Muscle of arm (tissue), 12 donors: Measurements from ENCODE around the gene PARP9. TPM values are rescaled to one million over a fixed set of nuclear protein-coding genes. Genes with fewer than 3 reads are reported as not detected.

Source experiments
- DNase-seq: peaks from one replicate; pipeline ENCODE4 v3.0.0-alpha.2; 2013
- polyA plus RNA-seq, 12 donors: library from polyadenylated mRNA; unstranded; fragments of 120-200 nt; gene quantifications; one replicate each; pipeline ENCODE4 v1.2.1, GENCODE V29; 2013; ENCODE audit not compliant: insufficient read length in 12 of 12

Gene PARP9
- polyA plus RNA-seq, 12 donors = 9.7 to 20.0 (median 16.1) TPM; not detected in 1

DNA sequence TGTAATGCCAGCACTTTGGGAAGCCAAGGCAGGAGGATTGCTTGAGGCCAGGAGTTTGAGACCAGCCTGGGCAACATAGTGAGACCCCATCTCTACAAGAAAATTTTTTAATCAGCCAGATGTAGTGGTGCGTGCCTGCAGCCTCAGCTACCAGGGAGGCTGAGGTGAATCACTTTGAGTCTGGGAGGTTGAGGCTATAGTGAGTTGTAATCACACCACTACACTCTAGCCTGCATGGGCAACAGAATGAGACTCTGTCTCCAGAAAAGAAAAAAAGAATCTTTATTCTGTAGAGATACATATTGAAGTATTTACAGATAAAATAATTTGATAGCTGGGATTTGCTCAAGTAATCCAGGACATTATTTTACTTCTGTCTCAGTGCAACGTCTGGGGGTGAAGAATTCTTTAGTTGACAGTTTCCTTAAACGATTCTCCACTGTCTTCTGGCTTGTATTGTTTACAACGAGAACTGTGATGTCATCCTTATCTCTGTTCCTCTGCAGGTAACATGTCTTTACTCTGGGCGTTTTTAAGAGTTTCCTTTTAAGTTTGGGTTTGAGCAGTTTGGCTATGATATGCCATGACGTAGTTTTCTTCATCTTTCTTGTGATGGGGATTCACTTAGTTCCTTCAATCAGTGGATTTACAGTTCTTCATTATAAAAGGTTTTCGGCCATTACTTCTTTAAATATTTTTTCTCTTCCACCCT is 75.7 kb downstream of the PARP9 start:
- DNase-seq = no peak

GRCh38 chr3:122484985-122485384 is 79.1 kb downstream of the PARP9 start:
- DNase-seq = no peak

GRCh38 chr3:122481390-122481789 is 82.7 kb downstream of the PARP9 start:
- DNase-seq = no peak

Other genes starting within 250 kb of the PARP9 start
- gene CSTA, start 239.1 kb downstream of the PARP9 start, polyA plus RNA-seq = 10 to 100 TPM in 1 of 12 donors, 1 to 10 TPM in 2, under 1 TPM in 6, not detected in 3; 0.34 to 21.2 (median 0.48) TPM
- gene MIX23, start 181.1 kb downstream of the PARP9 start, polyA plus RNA-seq = 100 to 1,000 TPM in 1 of 12 donors, 10 to 100 TPM in 11; 24.9 to 744 (median 38.7) TPM
- gene FAM162A, start 180.1 kb downstream of the PARP9 start, polyA plus RNA-seq = 10 to 100 TPM in 11 of 12 donors, not detected in 1; 33.4 to 43.4 (median 37.8) TPM
- gene WDR5B, start 148.2 kb downstream of the PARP9 start, polyA plus RNA-seq = 1 to 10 TPM in 11 of 12 donors, not detected in 1; 4.8 to 8.0 (median 5.8) TPM
- gene KPNA1, start 49.4 kb downstream of the PARP9 start, polyA plus RNA-seq = 10 to 100 TPM in 11 of 12 donors, not detected in 1; 38.2 to 60.4 (median 48.2) TPM
- gene DTX3L, start within 50 bp of the PARP9 start, polyA plus RNA-seq = 10 to 100 TPM in 4 of 12 donors, 1 to 10 TPM in 7, not detected in 1; 7.3 to 12.0 (median 9.1) TPM
- 1 to 10 TPM in 10 of 12 donors, not detected in 2; 1.7 to 8.5 (median 2.9) TPM for gene PARP15, start 13.3 kb upstream of the PARP9 start, polyA plus RNA-seq
- gene PARP14, start 116.5 kb upstream of the PARP9 start, polyA plus RNA-seq = 10 to 100 TPM in 7 of 12 donors, 1 to 10 TPM in 4, not detected in 1; 7.3 to 27.0 (median 10.7) TPM
- 10 to 100 TPM in 3 of 12 donors, 1 to 10 TPM in 7, not detected in 2; 4.2 to 12.9 (median 7.2) TPM for gene HSPBAP1, start 229.5 kb upstream of the PARP9 start, polyA plus RNA-seq
- 1 to 10 TPM in 11 of 12 donors, not detected in 1; 5.4 to 9.5 (median 6.1) TPM for gene SLC49A4, start 230.8 kb upstream of the PARP9 start, polyA plus RNA-seq